ENCODE measurements around the gene PAX7.
"Not testable (repeated sequence)": the region's sequence is repeated elsewhere in the genome, so short reads cannot be mapped to it uniquely, and the experiment has no call there.

Gene PAX7

GRCh38 chr1:18736958-18737357 is 106.3 kb downstream of the PAX7 start:
- H3K36me3 ChIP-seq (ENCODE audit: insufficient read depth, low read length): no peaks in the 10 kb centered on the region
- H3K4me3 ChIP-seq (ENCODE audit: low read length): no peak overlapping the region
- H3K4me1 ChIP-seq (ENCODE audit: insufficient read depth, low read length): no peaks in the 10 kb centered on the region
- whole genome bisulfite sequencing: 88% methylated on average over 6 of the region's 6 CpGs
- H3K9ac ChIP-seq (ENCODE audit: low read depth, low read length): no peak overlapping the region
- H3K9me3 ChIP-seq (ENCODE audit: insufficient read depth, low read depth, low read length): no peaks in the 10 kb centered on the region
- no peaks in the 10 kb centered on the region for H3K27me3 ChIP-seq (ENCODE audit: insufficient read depth, low read length)
- H3K27ac ChIP-seq (ENCODE audit: low read depth, low read length): no peak overlapping the region

- H3K36me3 ChIP-seq (ENCODE audit: insufficient read depth, low read length): no peaks in the 10 kb centered on the region
- 73% methylated on average over 10 of the region's 11 CpGs for WGBS
- H3K4me1 ChIP-seq (ENCODE audit: insufficient read depth, low read length): no peaks in the 10 kb centered on the region
- H3K9ac ChIP-seq (ENCODE audit: low read depth, low read length): no peak overlapping the region
- H3K27me3 ChIP-seq (ENCODE audit: insufficient read depth, low read length): no peaks in the 10 kb centered on the region
- H3K9me3 ChIP-seq (ENCODE audit: insufficient read depth, low read depth, low read length): no peaks in the 10 kb centered on the region
- no peak overlapping the region for H3K4me3 ChIP-seq (ENCODE audit: low read length)
- H3K27ac ChIP-seq (ENCODE audit: low read depth, low read length): no peak overlapping the region
Measured at GRCh38 chr1:18738126-18738525, 107.5 kb downstream of the PAX7 start.

- no peaks in the 10 kb centered on the region for H3K4me1 ChIP-seq (ENCODE audit: insufficient read depth, low read length)
- no peak overlapping the region for H3K9ac ChIP-seq (ENCODE audit: low read depth, low read length)
- H3K4me3 ChIP-seq (ENCODE audit: low read length): no peak overlapping the region
- H3K36me3 ChIP-seq (ENCODE audit: insufficient read depth, low read length): no peaks in the 10 kb centered on the region
- no peak overlapping the region for H3K27ac ChIP-seq (ENCODE audit: low read depth, low read length)
- no peaks in the 10 kb centered on the region for H3K9me3 ChIP-seq (ENCODE audit: insufficient read depth, low read depth, low read length)
- WGBS: 96% methylated on average over 3 of the region's 3 CpGs
- no peaks in the 10 kb centered on the region for H3K27me3 ChIP-seq (ENCODE audit: insufficient read depth, low read length)
Measured at GRCh38 chr1:18738617-18739016, 108.0 kb downstream of the PAX7 start.

GRCh38 chr1:18739408-18739807 is 108.8 kb downstream of the PAX7 start:
- no peaks in the 10 kb centered on the region for H3K27me3 ChIP-seq (ENCODE audit: insufficient read depth, low read length)
- H3K9me3 ChIP-seq (ENCODE audit: insufficient read depth, low read depth, low read length): no peaks in the 10 kb centered on the region
- no peaks in the 10 kb centered on the region for H3K36me3 ChIP-seq (ENCODE audit: insufficient read depth, low read length)
- no peak overlapping the region for H3K9ac ChIP-seq (ENCODE audit: low read depth, low read length)
- 91% methylated on average over 6 of the region's 6 CpGs for WGBS
- H3K4me3 ChIP-seq (ENCODE audit: low read length): no peak overlapping the region
- no peaks in the 10 kb centered on the region for H3K4me1 ChIP-seq (ENCODE audit: insufficient read depth, low read length)
- H3K27ac ChIP-seq (ENCODE audit: low read depth, low read length): no peak overlapping the region

GRCh38 chr1:18739897-18740296 is 109.3 kb downstream of the PAX7 start:
- no peaks in the 10 kb centered on the region for H3K9me3 ChIP-seq (ENCODE audit: insufficient read depth, low read depth, low read length)
- no peaks in the 10 kb centered on the region for H3K27me3 ChIP-seq (ENCODE audit: insufficient read depth, low read length)
- H3K27ac ChIP-seq (ENCODE audit: low read depth, low read length): no peak overlapping the region
- no peak overlapping the region for H3K4me3 ChIP-seq (ENCODE audit: low read length)
- no peaks in the 10 kb centered on the region for H3K4me1 ChIP-seq (ENCODE audit: insufficient read depth, low read length)
- no peaks in the 10 kb centered on the region for H3K36me3 ChIP-seq (ENCODE audit: insufficient read depth, low read length)
- 88% methylated on average over 15 of the region's 15 CpGs for WGBS
- no peak overlapping the region for H3K9ac ChIP-seq (ENCODE audit: low read depth, low read length)

GRCh38 chr1:18740617-18741016 is 110.0 kb downstream of the PAX7 start:
- Histone ChIP-seq H3K36me3 (ENCODE audit: insufficient read depth, low read length) (no peaks in the 10 kb centered on the region), H3K4me1 (ENCODE audit: insufficient read depth, low read length) (no peaks in the 10 kb centered on the region), H3K9ac (ENCODE audit: low read depth, low read length) (no peak overlapping the region), H3K27ac (ENCODE audit: low read depth, low read length) (no peak overlapping the region), H3K27me3 (ENCODE audit: insufficient read depth, low read length) (no peaks in the 10 kb centered on the region), H3K9me3 (ENCODE audit: insufficient read depth, low read depth, low read length) (no peaks in the 10 kb centered on the region), H3K4me3 (ENCODE audit: low read length) (no peak overlapping the region)
- WGBS: no CpG with 5 or more reads among the region's 1 CpG

GRCh38 chr1:18743233-18743632 is 112.6 kb downstream of the PAX7 start:
- no peak overlapping the region for H3K9ac ChIP-seq (ENCODE audit: low read depth, low read length)
- 47% methylated on average over 7 of the region's 7 CpGs for WGBS
- no peak overlapping the region for H3K4me3 ChIP-seq (ENCODE audit: low read length)
- no peak overlapping the region for H3K27ac ChIP-seq (ENCODE audit: low read depth, low read length)
- no peaks in the 10 kb centered on the region for H3K9me3 ChIP-seq (ENCODE audit: insufficient read depth, low read depth, low read length)
- no peaks in the 10 kb centered on the region for H3K4me1 ChIP-seq (ENCODE audit: insufficient read depth, low read length)
- H3K27me3 ChIP-seq (ENCODE audit: insufficient read depth, low read length): no peaks in the 10 kb centered on the region
- no peaks in the 10 kb centered on the region for H3K36me3 ChIP-seq (ENCODE audit: insufficient read depth, low read length)

- not testable (repeated sequence) for H3K4me3 ChIP-seq (ENCODE audit: low read length); H3K9me3 ChIP-seq (ENCODE audit: insufficient read depth, low read depth, low read length); H3K27me3 ChIP-seq (ENCODE audit: insufficient read depth, low read length); H3K36me3 ChIP-seq (ENCODE audit: insufficient read depth, low read length); H3K27ac ChIP-seq (ENCODE audit: low read depth, low read length); H3K4me1 ChIP-seq (ENCODE audit: insufficient read depth, low read length); H3K9ac ChIP-seq (ENCODE audit: low read depth, low read length)
- 86% methylated on average over 1 of the region's 1 CpG for WGBS
Measured at GRCh38 chr1:18744381-18744780, 113.7 kb downstream of the PAX7 start.

GRCh38 chr1:18746981-18747380 is 116.3 kb downstream of the PAX7 start:
- Histone ChIP-seq H3K9ac (ENCODE audit: low read depth, low read length) (no peak overlapping the region), H3K4me1 (ENCODE audit: insufficient read depth, low read length) (no peaks in the 10 kb centered on the region), H3K27me3 (ENCODE audit: insufficient read depth, low read length) (no peaks in the 10 kb centered on the region; the same call in 1 of the 2 replicates), H3K27ac (ENCODE audit: low read depth, low read length) (no peak overlapping the region), H3K4me3 (ENCODE audit: low read length) (no peak overlapping the region), H3K9me3 (ENCODE audit: insufficient read depth, low read depth, low read length) (peaks cover 5% of the 10 kb centered on the region), H3K36me3 (ENCODE audit: insufficient read depth, low read length) (no peaks in the 10 kb centered on the region)
- 86% methylated on average over 5 of the region's 5 CpGs for WGBS

- Histone ChIP-seq H3K4me3 (ENCODE audit: low read length) (no peak overlapping the region), H3K9me3 (ENCODE audit: insufficient read depth, low read depth, low read length) (peaks cover 5% of the 10 kb centered on the region), H3K27ac (ENCODE audit: low read depth, low read length) (no peak overlapping the region), H3K4me1 (ENCODE audit: insufficient read depth, low read length) (no peaks in the 10 kb centered on the region), H3K36me3 (ENCODE audit: insufficient read depth, low read length) (no peaks in the 10 kb centered on the region), H3K27me3 (ENCODE audit: insufficient read depth, low read length) (no peaks in the 10 kb centered on the region; the same call in 1 of the 2 replicates), H3K9ac (ENCODE audit: low read depth, low read length) (no peak overlapping the region)
- 83% methylated on average over 2 of the region's 5 CpGs for WGBS
Measured at GRCh38 chr1:18747671-18748070, 117.0 kb downstream of the PAX7 start.

- Histone ChIP-seq H3K27me3 (ENCODE audit: insufficient read depth, low read length) (peaks cover 5% of the 10 kb centered on the region; the same call in 1 of the 2 replicates), H3K9me3 (ENCODE audit: insufficient read depth, low read depth, low read length) (peaks cover 5% of the 10 kb centered on the region), H3K9ac (ENCODE audit: low read depth, low read length) (no peak overlapping the region), H3K36me3 (ENCODE audit: insufficient read depth, low read length) (no peaks in the 10 kb centered on the region), H3K4me1 (ENCODE audit: insufficient read depth, low read length) (no peaks in the 10 kb centered on the region), H3K4me3 (ENCODE audit: low read length) (no peak overlapping the region), H3K27ac (ENCODE audit: low read depth, low read length) (no peak overlapping the region)
- 80% methylated on average over 9 of the region's 10 CpGs for WGBS
Measured at GRCh38 chr1:18748435-18748834, 117.8 kb downstream of the PAX7 start.

GRCh38 chr1:18749569-18749968 is 118.9 kb downstream of the PAX7 start:
- Histone ChIP-seq H3K27me3 (ENCODE audit: insufficient read depth, low read length) (peaks cover 5% of the 10 kb centered on the region; the same call in 1 of the 2 replicates), H3K4me3 (ENCODE audit: low read length) (no peak overlapping the region), H3K9ac (ENCODE audit: low read depth, low read length) (no peak overlapping the region), H3K9me3 (ENCODE audit: insufficient read depth, low read depth, low read length) (peaks cover 5% of the 10 kb centered on the region), H3K4me1 (ENCODE audit: insufficient read depth, low read length) (no peaks in the 10 kb centered on the region), H3K27ac (ENCODE audit: low read depth, low read length) (no peak overlapping the region), H3K36me3 (ENCODE audit: insufficient read depth, low read length) (no peaks in the 10 kb centered on the region)
